Effector CD8-positive, alpha-beta T cell (primary cell): ENCODE measurements around the gene ZSCAN5B.
"Not testable (repeated sequence)": the region's sequence is repeated elsewhere in the genome, so short reads cannot be mapped to it uniquely, and the experiment has no call there.

Experiments
- DNase-seq: peaks from one replicate; lab custom pipeline; 2025; lab: John Stamatoyannopoulos, UW
- total RNA-seq, 4 experiments: gene quantifications; one replicate each; lab custom pipeline; 2026; lab: John Stamatoyannopoulos, UW

ZSCAN5B gene, protein sequence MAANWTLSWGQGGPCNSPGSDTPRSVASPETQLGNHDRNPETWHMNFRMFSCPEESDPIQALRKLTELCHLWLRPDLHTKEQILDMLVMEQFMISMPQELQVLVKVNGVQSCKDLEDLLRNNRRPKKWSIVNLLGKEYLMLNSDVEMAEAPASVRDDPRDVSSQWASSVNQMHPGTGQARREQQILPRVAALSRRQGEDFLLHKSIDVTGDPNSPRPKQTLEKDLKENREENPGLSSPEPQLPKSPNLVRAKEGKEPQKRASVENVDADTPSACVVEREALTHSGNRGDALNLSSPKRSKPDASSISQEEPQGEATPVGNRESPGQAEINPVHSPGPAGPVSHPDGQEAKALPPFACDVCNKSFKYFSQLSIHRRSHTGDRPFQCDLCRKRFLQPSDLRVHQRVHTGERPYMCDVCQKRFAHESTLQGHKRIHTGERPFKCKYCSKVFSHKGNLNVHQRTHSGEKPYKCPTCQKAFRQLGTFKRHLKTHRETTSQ
- 0 to 0.19 (median 0.15) reads per million in 4 experiments for total RNA-seq

- DNase-seq: not testable (repeated sequence)
Measured at GRCh38 chr19:56197646-56198045, at the start of gene ZSCAN5B. TSS of gene ZSCAN5B (minus strand) at chr19:56197783. CDS start at chr19:56193052, 4,731 bp downstream.

DNA sequence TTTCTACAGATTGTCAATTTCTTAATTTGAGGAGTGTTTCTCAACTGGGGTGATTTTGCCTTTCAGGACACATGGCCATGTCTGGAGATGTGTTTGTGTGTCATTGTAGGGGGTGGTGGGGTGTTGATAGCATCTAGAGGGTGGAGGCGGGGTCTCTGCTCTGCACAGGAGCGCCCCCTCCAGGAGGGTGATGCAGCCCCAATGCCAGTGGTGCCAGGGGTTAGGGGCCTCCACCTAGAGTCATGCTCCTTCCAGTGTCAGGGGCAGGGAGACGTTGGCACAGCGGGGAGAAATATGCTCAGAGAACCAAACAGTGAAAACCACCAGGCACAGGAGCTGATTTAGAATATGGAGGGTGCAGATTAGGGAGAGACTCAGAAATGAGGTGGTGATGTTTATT, 48.2 kb upstream of the ZSCAN5B start:
- DNase-seq: not testable (repeated sequence)

GRCh38 chr19:56245121-56245740, 47.6 kb upstream of the ZSCAN5B start:
- DNase-seq: no peak

DNA sequence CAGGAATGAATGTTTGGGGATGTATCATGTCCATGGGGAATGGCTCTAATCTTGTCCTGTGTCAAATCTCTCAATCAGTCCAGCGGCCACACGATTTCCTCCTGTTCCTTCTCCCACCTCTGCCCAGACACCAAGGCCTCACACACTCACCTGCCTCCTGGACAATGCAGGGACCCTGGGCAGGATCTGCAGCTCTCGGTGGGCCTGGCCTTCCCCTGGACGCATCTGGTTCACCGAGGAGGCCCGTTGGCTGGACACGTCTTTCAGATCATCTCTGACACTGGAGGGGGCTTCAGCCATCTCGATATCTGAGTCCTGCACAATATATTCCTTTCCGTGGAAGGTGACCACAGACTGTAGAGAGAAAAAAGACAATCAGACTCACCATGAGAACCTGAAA, 25.9 kb upstream of the ZSCAN5B start:
- no peak for DNase-seq

DNA sequence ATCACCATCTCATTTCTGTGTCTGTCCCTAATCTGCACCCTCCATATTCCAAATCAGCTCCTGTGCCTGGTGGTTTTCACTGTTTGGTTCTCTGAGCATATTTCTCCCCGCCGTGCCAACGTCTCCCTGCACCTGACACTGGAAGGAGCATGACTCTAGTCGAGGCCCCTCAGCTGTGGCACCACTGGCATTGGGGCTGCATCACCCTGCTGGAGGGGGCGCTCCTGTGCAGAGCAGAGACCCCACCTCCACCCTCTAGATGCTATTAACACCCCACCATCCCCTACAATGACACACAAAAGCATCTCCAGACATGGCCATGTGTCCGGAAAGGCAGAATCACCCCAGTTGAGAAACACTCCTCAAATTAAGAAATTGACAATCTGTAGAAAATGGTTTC, 25.3 kb upstream of the ZSCAN5B start:
- DNase-seq: no peak

DNA sequence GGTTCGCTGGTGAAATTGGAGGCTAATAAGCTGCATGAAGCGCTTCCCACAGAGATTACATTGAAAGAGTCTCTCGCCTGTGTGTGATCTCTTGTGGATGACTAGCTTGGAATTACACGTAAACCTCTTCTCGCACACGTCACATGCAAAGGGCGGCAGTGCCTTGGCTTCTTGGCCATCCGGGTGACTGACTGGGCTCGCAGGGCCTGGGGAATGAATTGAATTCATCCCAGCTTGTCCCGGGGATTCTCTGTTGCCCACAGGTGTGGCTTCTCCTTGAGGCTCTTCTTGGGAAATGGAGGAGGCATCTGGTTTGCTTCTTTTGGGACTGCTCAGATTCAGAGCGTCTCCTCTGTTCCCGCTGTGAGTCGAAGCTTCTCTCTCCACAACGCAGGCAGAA, 24.3 kb upstream of the ZSCAN5B start:
- DNase-seq: no peak

DNA sequence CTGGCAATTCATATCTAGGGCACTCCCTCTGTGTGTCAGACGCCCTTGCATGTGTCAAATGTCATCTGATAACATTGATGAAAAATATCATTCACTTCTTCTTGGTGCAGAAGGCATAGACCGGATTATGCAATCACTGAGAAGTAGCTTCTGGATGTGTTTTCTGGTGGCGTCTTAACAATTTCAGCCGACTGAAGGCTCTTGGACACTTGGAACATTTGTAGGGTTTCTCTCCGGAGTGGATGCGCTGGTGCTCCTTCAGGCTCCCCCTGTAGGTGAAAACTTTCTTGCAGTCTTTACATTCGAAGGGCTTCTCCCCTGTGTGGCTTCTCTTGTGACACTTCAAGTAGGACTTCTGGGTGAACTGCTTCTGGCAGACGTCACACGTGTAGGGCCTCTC, 23.9 kb upstream of the ZSCAN5B start:
- not testable (repeated sequence) for DNase-seq

DNA sequence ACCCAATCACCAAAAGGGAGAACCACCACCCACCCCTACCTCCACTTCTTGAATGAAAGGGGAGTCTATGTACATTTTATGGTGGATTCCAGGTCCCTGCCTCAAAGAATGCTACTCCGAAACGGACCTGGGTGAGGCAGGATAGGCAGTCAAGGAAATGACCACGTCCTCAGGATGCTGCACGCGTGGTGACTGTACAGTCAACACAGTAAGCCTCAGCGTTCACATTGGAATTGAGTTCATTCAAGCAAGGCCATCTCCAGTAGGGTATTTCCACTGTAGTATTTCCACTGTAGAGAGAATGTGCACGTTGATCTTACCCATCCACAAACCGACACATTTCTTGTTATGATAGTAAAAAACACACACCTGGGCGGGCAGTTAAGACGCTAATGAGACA, 21.4 kb upstream of the ZSCAN5B start:
- no peak for DNase-seq

DNA sequence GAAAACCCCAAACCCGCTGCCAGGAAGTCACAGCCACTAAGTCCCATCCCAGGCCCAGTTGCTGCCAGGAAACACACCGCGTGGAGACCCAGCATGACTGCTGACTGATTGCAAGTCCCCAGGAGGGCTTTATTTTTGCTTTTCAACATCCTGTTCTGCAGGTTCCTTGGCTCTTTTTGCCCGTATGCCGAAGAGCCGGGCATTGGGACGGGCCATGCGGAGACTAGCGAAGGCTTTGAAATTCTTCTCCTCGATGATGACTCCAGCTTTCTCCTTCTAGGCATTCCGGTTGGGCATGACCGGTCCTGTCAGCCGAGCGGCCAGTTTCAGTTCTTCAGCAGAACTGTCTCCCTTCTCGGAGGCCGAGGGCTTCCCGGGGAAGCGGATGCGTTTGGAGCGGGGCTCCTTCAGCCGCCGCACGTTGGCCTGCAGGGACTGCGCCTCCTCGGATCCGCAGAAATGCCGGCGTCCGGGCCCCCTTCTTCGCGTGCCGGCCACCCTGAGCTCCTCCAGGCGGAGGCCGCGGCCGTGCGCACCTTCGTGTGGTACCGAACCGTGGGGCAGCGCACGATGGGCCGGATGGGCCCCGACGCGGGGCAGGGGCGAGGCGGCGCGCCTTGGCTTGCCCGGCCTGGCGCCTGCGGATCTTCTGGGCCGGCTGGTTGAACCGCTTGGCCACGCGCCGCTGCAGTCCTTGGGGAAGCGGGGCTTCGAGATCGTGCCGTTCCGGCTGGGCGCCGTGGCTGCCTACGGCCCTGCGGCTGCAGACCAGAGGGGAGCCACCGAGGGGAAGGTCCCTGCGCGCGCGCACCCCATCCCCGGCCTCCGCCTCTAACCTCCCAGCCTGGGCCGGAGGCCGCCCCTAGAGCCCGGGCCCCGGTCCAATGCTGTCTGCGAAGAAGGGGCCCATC, 19.7 kb upstream of the ZSCAN5B start:
- no peak for DNase-seq

GRCh38 chr19:56211718-56212117, 14.1 kb upstream of the ZSCAN5B start:
- DNase-seq: no peak

- not testable (repeated sequence) for DNase-seq
Measured at GRCh38 chr19:56210036-56210435, 12.5 kb upstream of the ZSCAN5B start.

DNA sequence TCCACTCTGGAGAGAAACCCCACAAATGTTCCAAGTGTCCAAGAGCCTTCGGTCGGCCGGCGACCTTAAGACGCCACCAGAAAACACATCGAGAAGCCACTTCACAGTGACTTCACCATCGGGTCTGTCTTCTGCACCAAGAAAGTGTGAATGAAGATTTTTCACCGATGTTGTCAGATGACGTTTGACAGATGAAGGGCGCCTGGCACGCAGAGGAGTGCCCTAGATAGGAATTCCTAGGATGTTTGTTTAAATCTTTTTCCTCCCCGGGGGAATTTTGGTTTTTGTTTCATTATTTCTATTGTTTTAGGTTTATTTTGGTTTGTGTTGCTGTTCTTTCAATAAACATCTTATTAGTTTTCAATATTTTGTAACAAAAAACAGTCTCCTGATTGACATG, 11.5 kb upstream of the ZSCAN5B start:
- DNase-seq: no peak

DNA sequence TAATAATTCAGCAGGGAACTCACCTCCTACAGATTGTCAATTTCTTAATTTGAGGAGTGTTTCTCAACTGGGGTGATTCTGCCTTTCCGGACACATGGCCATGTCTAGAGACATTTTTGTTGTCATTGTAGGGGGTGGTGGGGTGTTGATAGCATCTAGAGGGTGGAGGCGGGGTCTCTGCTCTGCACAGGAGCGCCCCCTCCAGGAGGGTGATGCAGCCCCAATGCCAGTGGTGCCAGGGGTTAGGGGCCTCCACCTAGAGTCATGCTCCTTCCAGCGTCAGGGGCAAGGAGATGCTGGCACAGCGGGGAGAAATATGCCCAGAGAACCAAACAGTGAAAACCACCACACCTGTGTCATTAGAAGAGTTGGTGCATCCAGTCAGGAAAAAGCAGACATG, 10.0 kb upstream of the ZSCAN5B start:
- DNase-seq: not testable (repeated sequence)

GRCh38 chr19:56201973-56202372, 4.4 kb upstream of the ZSCAN5B start, which contains the start of gene ZSCAN5C:
TSS of gene ZSCAN5C (plus strand) at chr19:56202273. CDS start at chr19:56205914, 3,641 bp downstream.
- no peak for DNase-seq

DNA sequence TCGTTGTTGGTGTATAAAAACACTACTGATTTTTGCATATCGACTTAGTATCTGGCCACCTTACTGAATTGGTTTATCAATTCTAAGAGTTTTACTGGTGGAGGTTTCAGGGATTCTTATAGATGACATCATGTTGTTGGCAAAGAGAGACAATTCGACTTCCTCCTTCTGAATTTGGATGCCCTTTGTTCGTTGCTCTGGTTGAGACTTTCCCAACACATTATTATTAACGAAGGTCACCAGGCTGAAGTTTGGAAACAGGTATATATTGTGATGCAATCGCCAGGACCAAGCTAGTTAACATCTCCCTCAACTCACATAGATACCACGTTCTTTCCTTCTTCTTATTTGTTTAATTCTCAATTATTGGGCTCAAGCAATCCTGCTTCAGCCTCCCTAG, 2.1 kb upstream of the ZSCAN5B start:
- DNase-seq: no peak

- no peak for DNase-seq
Measured at GRCh38 chr19:56193981-56194640, 3.5 kb downstream of the ZSCAN5B start.

- no peak for DNase-seq
Measured at GRCh38 chr19:56191711-56192110, 5.9 kb downstream of the ZSCAN5B start.

GRCh38 chr19:56191115-56191514, 6.5 kb downstream of the ZSCAN5B start:
- no peak for DNase-seq

GRCh38 chr19:56189785-56190184, 7.8 kb downstream of the ZSCAN5B start:
- DNase-seq: no peak

GRCh38 chr19:56177564-56178243, 19.9 kb downstream of the ZSCAN5B start:
- no peak for DNase-seq

- no peak for DNase-seq
Measured at GRCh38 chr19:56176881-56177280, 20.7 kb downstream of the ZSCAN5B start.
